Epidermal melanocyte (primary cell): Measurements from ENCODE around the gene TBX10.
"Not testable (repeated sequence)": the region's sequence is repeated elsewhere in the genome, so short reads cannot be mapped to it uniquely, and the experiment has no call there.

Experiments used
- DNase-seq: peaks from one replicate; pipeline ENCODE4 v3.0.0; 2011; ENCODE audit warnings: low spot score; ENCODE audit not compliant: insufficient read length

The TBX10 gene

DNA sequence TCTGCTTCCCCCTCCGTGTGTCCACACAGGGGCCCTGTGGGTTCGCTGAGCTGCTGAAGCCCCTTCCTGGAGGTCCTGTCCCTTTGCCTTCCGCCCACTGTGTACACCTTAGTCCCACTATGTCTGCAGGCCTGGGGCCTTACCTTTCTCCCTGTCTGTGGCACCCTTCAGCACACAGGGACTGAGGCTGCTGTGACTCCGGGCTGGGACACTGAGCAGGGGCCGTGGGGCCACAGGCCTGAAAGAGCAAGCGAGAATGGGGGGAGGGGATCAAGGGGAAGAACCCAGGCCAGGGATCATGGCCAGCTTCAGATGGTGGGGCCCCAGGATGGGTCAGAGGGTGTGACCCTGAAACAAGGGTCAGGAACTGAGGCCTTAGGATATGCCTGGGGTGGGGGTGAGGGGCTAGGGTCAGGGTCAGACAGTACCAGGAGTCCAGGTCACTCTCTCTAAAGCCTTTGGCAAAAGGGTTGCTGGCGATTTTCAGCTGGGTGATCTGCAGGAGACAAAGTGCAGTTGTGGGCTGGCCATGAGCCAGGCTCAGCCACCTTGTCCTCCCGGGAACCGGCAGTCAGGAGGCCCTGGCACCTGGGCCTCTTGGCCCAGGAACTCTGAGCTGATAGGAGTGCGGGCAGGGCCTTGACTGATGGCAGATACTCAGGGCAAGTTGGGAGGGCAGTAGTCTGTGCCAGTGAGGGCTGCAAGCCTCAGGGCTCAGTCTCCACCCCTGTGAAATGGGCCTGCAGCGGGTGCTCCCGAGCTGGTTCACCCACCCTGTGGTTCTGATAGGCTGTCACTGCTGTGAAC, 7.2 kb downstream of the TBX10 start:
- no peak for DNase-seq

DNA sequence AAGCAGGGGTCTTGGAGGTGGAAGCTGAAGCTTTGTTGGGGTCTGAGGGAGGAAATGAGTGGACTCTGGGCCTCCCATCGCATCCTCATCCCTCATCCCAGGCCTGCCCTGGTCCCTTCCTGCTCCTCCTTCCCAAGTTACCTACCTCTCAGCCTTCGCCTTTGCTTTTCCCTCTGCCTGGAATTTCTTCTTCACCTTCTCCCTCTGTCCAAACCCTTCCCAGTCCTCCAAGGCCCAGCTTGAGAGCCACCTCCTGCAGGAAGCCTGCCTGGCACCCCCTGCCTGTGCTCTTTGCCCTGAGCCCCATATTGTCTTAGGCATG, 7.7 kb downstream of the TBX10 start:
- DNase-seq = no peak

DNA sequence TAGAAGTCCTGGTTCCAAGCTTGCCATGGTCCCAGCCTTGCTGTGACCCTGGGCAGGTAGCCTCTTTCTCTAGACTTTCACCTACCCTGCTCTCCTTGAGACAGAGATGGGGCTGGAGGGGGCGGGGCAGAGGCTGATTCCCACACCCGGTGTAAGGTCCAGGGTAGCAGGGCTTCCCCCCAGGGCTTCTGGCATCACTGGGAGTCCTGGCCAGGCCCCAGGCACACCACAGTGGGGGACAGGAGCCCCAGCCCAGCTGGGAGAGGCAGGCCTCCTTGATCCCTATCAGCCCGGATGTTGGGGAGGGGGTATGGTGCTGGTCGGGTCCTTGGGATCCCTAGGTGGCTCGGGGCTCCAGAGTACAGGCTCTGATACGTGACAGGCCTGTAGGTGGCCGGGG, 8.2 kb downstream of the TBX10 start:
- no peak for DNase-seq

DNA sequence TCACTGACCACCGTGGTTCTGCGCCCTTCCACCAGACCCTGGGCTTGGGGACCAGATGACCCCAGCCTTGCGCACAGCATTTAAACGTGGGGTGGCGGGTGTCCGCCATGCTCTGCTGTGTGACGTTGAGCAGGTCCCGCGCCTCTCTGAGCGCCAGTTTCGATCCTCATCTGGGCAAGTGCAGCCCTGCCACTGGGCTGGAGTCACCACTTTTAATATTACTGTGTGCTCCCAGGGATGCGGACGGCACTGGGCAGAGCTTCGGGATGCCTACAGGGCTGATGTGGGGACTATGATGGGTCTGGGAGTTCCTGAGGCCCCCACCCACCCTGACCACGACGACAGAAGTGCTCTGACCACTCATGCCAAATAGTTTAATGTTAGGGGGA, 8.6 kb downstream of the TBX10 start:
- DNase-seq = no peak

DNA sequence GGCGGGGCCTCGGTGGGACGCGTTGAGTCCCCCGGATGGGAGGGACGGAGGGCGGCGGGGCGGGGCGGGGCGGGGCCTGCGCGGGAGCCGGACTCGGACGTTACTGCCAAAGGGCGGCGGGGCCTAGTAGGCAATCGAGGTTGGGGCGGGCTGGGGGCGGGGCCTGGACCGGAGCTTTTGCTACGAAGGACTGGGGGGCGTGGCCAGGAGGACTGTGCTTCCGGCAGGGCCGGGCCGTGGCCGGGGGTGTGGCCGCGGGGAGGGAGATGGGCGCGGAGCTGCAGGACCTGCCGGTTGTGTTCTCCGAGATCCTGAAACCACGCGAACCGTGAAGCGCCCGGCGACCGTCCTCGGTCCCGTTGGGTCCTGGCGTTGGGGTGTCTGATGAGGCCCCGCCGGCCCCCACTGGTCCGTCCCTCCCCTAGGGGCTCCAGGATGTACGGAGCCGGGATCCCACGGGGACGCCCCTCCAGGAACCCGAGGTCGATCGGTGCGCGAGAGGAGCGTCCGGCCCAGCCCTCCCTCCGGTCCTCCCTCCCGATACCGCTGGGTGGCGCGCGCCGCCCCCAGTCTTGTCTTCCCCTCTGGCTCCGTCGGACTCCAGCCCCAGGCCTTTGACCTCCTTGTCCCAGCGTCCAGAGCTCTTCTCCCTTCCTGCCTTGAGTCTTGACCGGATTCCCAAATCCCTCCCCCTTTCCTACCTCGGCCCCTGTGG, 9.2 kb downstream of the TBX10 start:
- peak; percentile 97 for DNase-seq

DNA sequence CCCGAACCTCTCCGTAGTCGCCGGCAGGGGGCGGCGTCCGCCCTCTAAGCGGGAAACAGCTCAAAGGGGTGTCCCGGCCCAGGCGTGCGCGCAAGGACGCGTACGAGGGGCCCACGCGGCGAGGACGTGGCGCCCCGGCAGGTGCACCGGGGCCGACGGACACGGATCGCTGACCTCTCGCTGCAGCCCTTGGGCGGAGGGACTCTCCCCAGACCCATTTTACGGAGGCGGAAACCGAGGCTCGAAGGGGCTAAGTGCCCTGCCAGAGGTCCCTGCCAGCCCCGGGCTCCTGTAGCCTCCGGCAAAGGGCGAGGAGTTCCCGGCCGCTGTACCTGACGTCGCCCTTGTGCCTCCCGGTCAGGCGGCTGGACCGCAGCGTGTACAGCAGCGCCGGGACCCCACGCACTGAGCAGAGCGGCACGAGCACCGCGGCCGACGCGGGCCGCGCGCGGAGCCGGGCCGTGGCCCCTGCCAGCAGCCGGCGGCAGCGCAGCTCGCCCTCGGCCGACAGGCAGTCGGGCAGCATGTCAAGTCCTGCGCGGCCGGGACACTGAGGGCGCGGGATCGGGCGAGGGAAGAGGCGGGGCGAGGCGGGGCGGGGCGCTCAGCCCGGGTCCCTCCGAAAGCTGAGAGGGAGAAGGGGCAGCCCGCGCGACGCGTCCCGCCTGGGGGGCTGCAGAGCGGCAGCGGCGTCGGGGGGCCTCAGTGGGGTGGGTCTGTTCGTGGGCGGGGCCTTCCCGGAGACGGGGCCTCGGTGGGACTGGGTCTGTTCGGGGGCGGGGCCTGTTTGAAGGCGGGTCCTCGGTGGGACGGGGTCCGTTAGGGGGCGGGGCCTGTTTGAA, 10.0 kb downstream of the TBX10 start, which contains the start of gene NUDT8:
Gene NUDT8 (minus strand): TSS at position 552 of the 842 bp plus-strand sequence. CDS start 26 bp downstream, at position 526.
- DNase-seq = peak; percentile 64

DNA sequence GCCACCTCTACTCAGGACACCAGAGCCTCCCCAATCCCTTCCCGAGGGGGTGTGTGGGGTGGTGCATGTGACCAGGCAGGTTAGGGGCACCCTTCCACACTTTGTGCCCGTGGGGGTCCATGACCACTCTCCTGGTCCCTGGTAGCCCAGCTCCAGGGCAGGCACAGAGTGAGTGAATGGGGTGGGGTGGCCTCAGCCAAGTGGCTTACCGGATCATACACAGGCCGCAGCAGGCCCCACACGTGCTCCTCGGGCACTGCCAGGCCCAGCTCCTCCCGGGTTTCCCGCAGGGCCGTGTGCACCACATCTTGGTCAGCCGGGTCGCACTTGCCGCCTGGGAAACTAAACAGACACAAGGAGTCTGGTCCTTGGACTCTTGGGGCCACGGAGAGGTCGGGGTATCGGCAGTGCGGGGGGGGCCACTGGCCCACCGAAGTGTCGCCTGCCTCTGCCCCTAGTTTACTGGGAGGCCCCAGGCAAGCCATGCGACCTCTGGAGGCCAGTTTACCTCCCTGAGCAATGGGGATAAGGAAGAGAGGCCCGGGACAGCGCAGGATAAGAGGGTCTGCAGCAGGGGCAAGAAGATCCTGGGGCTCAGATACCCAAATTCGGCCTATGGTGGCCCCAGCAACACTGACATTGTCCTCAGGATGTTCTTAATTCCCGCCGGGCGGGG, 10.7 kb downstream of the TBX10 start:
- DNase-seq = no peak

DNA sequence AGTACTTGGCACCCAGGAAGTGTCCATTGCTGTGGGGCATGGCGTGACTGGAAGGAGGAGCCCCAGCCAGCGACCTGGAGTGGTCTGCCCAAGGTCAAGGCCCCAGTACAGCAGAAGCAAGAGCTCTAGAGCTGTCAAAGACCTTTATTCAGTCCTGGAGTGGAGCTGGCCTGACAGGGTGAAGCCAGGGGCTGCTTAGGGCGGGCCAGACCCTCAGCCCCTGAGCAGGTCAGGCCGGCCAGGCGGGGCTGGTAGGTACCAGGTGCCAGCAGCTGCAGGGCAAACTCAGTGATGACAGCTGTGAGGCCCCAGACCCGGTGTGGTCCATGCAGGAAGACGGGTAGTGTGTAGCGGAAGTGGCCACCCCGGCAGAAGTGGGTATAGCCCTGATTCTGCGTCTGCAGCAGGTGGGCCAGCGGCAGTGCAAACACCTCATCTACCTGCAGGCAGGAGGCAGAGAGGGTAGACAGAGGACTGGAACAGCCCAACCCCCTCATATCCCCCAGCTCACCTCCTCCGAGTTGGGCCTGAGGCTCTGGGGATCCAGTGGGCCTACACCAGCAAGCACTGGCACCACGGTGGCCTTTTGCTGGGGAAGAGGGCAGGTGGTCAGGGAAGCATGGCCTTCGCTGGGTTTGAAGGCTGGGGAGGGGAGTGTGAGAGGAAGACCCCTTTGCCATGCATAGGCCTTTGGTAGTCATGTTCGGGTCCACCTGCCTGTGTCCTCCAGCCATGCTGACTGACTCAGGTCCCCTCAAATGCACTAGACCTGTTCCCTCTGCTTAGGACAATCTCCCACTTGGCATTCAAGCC, 11.5 kb downstream of the TBX10 start:
- DNase-seq = no peak

DNA sequence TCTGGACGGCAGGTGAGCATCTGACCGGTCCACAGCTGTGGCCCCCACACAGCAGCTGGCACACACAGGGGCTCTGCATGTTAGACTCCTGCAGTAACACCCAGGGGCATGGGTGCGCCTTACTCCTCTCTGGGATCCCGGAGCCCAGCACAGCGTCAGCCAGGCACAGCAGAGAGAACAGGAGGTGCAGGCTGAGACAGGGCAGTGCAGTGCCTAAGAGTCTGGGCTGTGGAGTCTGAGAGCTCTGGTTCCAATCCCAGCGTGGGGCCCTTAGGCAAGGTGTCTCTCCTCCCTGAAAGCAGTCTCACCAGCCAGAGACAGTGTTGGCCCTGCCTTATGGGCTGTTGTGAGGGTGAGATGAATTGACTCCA, 12.1 kb downstream of the TBX10 start:
- no peak for DNase-seq

DNA sequence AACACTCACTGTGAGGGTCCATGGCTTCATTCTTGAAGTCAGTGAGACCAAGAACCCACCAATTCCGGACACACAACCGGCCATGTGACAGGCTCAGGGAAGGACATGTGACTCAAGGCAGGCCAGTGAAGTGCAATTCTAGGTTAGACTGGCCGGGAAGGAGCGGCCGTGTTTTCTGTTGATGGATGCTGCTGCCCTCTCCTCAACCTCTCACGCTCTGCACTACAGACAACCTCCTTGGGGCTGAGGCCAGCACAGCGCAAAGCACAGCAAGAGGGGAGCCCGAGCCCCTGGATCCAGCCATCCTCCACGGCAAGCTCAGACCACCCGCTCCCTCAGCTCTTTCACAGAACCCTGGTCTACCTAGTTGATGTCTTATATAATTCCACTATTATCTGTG, 12.6 kb downstream of the TBX10 start:
- DNase-seq = no peak

DNA sequence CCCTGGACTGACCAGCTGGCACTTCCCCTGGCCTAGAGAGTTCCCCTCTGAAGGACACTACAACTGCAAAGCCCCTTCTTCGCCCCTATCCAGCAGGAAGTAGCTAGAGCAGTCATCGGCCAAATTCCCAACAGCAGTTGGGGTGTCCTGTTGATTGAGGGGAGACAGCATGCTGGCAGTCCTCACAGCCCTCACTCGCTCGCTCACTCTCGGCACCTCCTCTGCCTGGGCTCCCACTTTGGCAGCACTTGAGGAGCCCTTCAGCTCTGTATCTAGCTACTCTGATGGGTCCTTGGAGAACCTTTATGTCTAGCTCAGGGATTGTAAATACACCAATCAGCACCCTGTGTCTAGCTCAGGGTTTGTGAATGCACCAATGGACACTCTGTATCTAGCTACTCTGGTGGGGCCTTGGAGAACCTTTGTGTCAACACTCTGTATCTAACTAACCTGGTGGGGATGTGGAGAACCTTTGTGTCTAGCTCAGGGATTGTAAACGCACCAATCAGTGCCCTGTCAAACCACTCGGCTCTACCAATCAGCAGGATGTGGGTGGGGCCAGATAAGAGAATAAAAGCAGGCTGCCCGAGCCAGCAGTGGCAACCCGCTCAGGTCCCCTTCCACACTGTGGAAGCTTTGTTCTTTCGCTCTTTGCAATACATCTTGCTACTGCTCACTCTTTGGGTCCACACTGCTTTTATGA, 13.3 kb downstream of the TBX10 start:
- DNase-seq = not testable (repeated sequence)

DNA sequence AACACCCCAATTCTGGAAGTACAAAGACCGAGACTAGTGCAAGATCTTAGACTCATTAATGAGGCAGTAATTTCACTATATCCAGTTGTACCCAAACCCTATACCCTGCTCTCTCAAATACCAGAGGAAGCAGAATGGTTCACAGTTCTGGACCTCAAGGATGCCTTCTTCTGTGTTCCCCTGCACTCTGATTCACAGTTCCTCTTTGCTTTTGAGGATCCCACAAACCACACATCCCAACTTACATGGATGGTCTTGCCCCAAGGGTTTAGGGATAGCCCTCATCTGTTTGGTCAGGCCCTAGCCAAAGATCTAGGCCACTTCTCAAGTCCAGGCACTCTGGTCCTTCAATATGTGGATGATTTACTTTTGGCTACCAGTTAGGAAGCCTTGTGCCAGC, 15.8 kb downstream of the TBX10 start:
- DNase-seq = not testable (repeated sequence)

DNA sequence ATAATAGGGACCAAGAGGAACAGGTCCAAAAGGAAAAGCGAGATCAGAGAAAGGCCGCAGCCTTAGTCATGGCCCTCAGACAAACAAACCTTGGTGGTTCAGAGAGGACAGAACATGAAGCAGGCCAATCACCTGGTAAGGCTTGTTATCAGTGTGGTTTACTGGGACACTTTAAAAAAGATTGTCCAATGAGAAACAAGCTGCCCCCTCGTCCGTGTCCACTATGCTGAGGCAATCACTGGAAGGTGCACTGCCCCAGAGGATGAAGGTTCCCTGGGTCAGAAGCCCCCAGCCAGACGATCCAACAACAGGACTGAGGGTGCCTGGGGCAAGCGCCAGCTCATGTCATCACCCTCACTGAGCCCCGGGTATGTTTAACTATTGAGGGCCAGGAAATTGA, 16.7 kb downstream of the TBX10 start:
- DNase-seq = not testable (repeated sequence)

DNA sequence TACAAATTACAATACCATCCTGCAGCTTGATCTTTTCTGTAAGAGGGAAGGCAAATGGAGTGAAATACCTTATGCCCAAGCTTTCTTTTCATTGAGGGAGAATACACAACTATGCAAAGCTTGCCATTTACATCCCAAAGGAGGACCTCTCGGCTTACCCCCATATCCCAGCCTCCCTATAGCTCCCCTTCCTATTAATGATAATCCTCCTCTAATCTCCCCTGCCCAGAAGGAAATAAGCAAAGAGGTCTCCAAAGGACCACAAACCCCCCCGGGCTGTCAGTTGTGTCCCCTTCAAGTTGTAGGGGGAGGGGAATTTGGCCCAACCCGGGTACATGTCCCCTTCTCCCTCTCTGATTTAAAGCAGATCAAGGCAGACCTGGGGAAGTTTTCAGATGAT, 17.6 kb downstream of the TBX10 start:
- not testable (repeated sequence) for DNase-seq

DNA sequence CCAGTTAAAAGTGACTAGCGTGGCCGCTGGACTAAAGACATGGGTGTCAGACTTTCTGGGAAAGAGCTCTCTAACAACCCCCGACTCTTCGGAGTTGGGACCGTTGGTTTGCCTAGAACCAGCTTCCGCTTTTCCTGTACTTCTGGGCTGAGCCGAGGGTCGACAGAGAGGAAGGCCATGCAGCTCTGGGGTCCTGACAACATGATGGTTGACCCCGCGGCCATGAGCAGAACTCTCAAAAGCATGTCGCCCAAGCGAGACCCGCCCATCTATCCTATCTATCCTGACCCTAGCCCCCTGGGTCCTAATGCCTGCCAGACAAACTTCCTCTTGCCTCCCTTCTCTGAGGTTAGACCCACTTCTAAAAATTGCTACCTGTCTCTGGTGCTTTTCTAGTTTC, 18.9 kb downstream of the TBX10 start:
- DNase-seq = not testable (repeated sequence)

DNA sequence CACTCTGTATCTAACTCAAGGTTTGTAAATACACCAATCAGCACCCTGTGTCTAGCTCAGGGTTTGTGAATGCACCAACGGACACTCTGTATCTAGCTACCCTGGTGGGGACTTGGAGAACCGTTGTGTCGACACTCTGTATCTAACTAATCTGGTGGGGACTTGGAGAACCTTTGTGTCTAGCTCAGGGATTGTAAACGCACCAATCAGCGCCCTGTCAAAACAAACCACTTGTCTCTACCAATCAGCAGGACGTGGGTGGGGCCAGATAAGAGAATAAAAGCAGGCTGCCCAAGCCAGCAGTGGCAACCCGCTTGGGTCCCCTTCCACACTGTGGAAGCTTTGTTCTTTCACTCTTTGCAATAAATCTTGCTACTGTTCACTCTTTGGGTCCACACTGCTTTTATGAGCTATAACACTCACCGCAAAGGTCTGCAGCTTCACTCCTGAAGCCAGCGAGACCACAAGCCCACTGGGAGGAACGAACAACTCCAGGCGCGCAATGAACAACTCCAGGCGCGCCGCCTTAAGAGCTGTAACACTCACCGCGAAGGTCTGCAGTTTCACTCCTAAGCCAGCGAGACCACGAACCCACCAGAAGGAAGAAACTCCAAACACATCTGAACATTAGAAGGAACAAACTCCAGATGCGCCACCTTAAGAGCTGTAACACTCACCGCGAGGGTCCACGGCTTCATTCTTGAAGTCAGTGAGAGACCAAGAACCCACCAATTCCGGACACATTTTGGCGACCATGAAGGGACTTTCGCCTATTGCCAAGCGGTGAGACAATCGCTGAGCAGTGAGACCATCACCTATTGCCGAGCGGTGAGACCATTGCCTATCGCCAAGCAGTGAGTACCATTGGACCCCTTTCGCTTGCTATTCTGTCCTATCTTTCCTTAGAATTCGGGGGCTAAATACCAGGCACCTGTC, 19.6 kb downstream of the TBX10 start:
- not testable (repeated sequence) for DNase-seq

DNA sequence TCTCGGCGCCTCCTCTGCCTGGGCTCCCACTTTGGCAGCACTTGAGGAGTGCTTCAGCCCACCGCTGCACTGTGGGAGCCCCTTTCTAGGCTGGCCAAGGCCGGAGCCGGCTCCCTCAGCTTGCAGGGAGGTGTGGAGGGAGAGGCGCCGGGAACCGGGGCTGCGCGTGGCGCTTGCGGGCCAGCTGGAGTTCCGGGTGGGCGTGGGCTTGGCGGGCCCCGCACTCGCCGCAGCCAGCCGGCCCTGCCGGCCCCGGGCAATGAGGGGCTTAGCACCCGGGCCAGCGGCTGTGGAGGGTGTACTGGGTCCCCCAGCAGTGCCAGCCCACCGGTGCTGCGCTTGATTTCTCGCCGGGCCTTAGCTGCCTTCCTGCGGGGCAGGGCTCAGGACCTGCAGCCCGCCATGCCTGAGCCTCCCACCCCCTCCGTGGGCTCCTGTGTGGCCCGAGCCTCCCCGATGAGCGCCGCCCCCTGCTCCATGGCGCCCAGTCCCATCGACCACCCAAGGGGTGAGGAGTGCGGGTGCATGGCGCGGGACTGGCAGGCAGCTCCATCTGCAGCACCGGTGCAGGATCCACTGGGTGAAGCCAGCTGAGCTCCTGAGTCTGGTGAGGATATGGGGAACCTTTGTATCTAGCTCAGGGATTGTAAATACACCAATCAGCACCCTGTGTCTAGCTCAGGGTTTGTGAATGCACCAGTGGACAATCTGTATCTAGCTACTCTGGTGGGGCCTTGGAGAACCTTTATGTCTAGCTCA, 20.5 kb downstream of the TBX10 start:
- DNase-seq = not testable (repeated sequence)
